Breast epithelium (tissue), 4 donors: ENCODE measurements around the gene TRERF1. TPM values are rescaled to one million over a fixed set of nuclear protein-coding genes. Genes with fewer than 3 reads are reported as not detected.
A peak's percentile ranks its signal among the peaks of the same experiment; 100 is the strongest.

Source experiments
- DNase-seq, 2 donors: peaks; one replicate each; pipeline ENCODE4 v3.0.0-alpha.2; 2019; ENCODE audit warnings: low spot score in 2 of 2
- H3K27ac ChIP-seq, 2 donors: fragments of 200-600 bp; sonication (generic) in 1 of 2; one replicate each; pipeline ENCODE4 v1.5.1; 2016 to 2019; ENCODE audit warnings: mild to moderate bottlenecking in 1 of 2
- H3K27me3 ChIP-seq, 2 donors: fragments of 200-600 bp; sonication (generic) in 1 of 2; one replicate each; pipeline versions ENCODE4 v1.5.1 to v1.6.0; 2017 to 2019; ENCODE audit warnings: control low read depth in 1 of 2, mild to moderate bottlenecking in 1 of 2
- H3K36me3 ChIP-seq: fragments of 200-600 bp; one replicate; pipeline ENCODE4 v1.5.1; 2019
- H3K4me1 ChIP-seq, 2 donors: fragments of 200-600 bp; sonication (generic); one replicate each; pipeline ENCODE4 v1.5.1; 2016 to 2019; ENCODE audit warnings: control low read depth in 1 of 2
- H3K4me3 ChIP-seq, 3 donors: fragments of 200-600 bp; sonication (generic); 1 replicate in 2 of 3; 2 replicates in 1 of 3; pipeline ENCODE4 v1.5.1; 2016 to 2019; ENCODE audit warnings: mild to moderate bottlenecking in 3 of 3, moderate library complexity in 2 of 3
- H3K9me3 ChIP-seq, 2 donors: fragments of 200-600 bp; sonication (generic) in 1 of 2; one replicate each; pipeline ENCODE4 v1.5.1; 2016 to 2019; ENCODE audit warnings: control low read depth in 1 of 2
- POLR2A ChIP-seq: fragments of 450-650 bp; IDR thresholded peaks from one replicate; pipeline ENCODE4 v1.6.1; 2016; ENCODE audit warnings: antibody characterized with exemption, mild to moderate bottlenecking, moderate library complexity
- POLR2AphosphoS5 ChIP-seq, 3 donors: sonication (generic); formaldehyde crosslinking; IDR thresholded peaks; one replicate each; pipeline ENCODE4 v1.6.1; 2017; ENCODE audit warnings: antibody characterized with exemption in 3 of 3
- intact Hi-C: fragments of 100-400 bp; cut with DNase I; formaldehyde crosslinking; loops from one replicate; pipeline ENCODE4 v1.15.1; 2023; ENCODE audit warnings: low total_unique reads
- total RNA-seq, 3 donors: library from RNA; depleted of rRNA; stranded (reverse); fragments of >200 nt; gene quantifications; one replicate each; pipeline ENCODE4 v1.1.0, GENCODE V29; 2016
- TF ChIP-seq, protein P1 (sequence below), 3 donors: fragments of 450-650 bp; IDR thresholded peaks; one replicate each; pipeline ENCODE4 v1.5.1; 2016 to 2017; ENCODE audit warnings: antibody characterized with exemption in 3 of 3, mild to moderate bottlenecking in 3 of 3, moderate library complexity in 3 of 3

Gene TRERF1
- total RNA-seq, 3 donors from 2014 or later = 3.9 to 5.4 (median 4.1) TPM

DNA sequence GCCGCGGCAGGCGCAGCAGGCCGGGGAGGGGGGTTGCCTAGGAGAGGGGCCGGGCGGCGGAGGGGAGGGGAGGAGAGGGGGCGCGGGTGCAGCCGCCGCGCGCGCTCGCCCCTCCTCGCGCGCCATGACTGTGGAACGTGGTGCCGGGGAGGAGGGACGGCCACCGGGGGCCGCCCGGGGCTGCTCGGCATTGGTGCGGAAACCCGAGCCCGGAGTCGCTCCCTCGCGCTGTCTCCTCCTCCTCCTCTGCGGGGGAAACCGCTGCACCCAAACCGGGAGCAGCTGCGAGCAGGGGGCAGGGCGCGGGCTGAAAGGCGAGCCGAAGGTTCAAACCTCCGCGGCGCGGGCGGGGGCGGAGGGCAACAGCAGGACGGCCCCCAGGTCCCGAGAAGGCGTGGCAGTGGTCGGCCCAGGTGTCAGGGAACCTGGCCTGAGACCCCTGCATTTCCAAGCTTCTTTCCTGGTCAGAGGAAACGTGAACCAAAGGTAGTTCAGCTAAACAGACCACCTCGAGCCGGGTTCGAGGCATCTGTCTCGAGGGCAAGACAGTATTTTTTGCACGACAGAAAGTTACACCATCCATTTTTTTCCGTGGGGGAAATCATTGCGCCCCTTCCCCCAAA lies 1.4 kb upstream of the TRERF1 start:
- peak; percentile 68 to 80 for DNase-seq
- Histone ChIP-seq H3K36me3 (no peaks in the 10 kb centered on the region), H3K9me3 (no peaks in the 10 kb centered on the region), H3K4me1 (no peaks in the 10 kb centered on the region), H3K27ac (peak overlapping the region; percentile 67 to 83), H3K4me3 (peak overlapping the region; percentile 76 to 85 (median 81)), H3K27me3 (no peaks in the 10 kb centered on the region)
- TF ChIP-seq POLR2A = no peak
- TF ChIP-seq, protein P1, sequence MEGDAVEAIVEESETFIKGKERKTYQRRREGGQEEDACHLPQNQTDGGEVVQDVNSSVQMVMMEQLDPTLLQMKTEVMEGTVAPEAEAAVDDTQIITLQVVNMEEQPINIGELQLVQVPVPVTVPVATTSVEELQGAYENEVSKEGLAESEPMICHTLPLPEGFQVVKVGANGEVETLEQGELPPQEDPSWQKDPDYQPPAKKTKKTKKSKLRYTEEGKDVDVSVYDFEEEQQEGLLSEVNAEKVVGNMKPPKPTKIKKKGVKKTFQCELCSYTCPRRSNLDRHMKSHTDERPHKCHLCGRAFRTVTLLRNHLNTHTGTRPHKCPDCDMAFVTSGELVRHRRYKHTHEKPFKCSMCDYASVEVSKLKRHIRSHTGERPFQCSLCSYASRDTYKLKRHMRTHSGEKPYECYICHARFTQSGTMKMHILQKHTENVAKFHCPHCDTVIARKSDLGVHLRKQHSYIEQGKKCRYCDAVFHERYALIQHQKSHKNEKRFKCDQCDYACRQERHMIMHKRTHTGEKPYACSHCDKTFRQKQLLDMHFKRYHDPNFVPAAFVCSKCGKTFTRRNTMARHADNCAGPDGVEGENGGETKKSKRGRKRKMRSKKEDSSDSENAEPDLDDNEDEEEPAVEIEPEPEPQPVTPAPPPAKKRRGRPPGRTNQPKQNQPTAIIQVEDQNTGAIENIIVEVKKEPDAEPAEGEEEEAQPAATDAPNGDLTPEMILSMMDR (IDR thresholded peaks at IDR 0.05) = no peak
- peak in 1 of 3 donors; percentile 6 for TF ChIP-seq POLR2AphosphoS5 (IDR thresholded peaks at IDR 0.05)
- intact Hi-C loops = no loop called here

DNA sequence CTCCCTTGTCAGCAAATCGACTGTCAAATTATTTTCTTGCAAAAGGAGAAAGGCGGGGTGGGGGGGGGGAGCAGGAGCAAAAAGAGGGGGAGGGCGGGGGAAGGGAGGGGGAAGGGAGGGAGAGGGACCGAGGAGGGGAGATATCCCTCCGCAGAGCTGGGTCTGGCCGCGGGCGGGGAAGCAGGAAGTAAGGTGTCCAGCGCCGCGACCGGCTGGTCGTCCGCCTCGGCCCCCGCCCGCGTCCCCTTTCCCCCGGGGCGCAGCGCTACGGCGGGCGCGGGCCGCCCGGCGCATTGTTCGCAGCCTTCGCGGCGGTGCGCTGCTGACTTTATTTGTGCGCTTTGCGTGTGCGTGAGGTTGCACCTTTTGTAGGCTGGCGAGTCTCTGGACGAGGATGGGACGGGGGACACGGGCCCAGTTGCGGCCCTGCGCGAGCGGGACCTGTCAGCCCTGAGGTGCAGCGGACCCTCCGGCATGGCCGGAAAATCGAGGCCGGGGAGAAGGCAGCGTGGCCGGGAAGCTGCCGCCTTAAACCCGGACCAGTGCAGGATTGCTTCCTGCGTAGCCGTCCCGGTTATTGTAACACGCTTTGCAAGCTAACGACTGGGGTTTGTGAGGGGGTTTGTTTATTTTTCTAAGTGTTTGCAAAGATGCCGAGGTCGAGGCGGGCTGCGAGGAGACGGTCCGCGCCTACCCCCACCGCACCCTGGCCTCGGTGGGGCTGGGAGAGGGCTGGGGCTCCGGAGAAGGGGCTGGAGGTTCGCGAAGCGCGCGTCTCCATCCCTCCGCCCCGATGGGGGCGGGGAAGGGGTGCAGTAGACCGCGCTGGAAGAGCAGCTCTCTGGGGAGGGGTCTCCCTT lies 675 bp upstream of the TRERF1 start:
- Histone ChIP-seq H3K9me3 (no peaks in the 10 kb centered on the region), H3K27ac (peak overlapping the region; percentile 67 to 83), H3K4me3 (peak overlapping the region; percentile 76 to 85 (median 81)), H3K27me3 (no peaks in the 10 kb centered on the region), H3K4me1 (no peaks in the 10 kb centered on the region), H3K36me3 (no peaks in the 10 kb centered on the region)
- DNase-seq = peak in 1 of 2 donors; percentile 73
- TF ChIP-seq POLR2A (no peak), POLR2AphosphoS5 (IDR thresholded peaks at IDR 0.05) (peak in 1 of 3 donors; percentile 56)
- intact Hi-C loops = no loop called here

DNA sequence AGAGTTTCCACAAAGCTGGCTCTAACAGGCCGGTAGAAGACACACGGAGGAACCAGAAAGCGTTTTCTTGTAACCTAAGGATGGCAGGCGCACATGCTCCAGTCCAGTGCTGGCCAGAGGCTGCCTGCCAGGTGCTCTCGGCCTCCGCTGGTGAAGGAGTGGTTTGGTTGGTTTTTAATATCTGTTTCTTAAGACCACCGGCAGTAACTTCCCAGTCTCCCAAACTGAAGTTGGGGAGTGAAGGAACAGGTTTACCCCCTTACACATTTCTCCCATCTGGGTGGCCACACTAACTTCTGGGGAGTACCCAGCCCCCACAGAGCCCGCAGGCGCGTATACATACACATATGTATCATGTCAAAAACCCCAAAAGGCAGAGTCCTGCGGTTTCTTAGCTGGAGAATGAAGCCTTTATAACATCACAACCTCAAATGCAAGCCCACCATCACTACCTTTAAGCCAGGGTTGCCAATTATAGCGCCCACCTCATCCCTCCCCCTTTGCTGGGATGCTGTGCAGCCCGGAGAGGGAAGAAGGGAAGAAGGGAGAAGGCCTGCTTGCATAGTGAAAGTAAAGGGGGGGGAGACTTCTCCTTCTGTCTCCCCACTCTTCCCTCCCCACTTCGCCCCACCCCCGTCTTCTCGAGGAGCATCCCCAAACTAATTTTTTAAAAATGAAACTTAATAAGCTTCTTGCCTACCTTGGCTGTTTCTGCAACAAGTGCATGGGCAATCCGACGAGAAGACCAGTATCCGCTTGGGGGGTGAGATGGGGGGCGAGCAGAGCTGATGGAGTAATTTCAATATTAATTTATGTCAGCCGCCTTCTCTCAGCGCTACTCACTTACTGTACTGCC lies 1.0 kb downstream of the TRERF1 start:
- no peaks in the 10 kb centered on the region for H3K27me3 ChIP-seq
- peak overlapping the region in 1 of 2 donors; percentile 70 for H3K27ac ChIP-seq
- H3K4me1 ChIP-seq = no peaks in the 10 kb centered on the region
- peak overlapping the region; percentile 76 to 85 (median 81) for H3K4me3 ChIP-seq
- TF ChIP-seq, protein P1 (IDR thresholded peaks at IDR 0.05) = no peak
- TF ChIP-seq POLR2A = no peak
- no peak for TF ChIP-seq POLR2AphosphoS5 (IDR thresholded peaks at IDR 0.05)
- intact Hi-C loops = no loop called here
- H3K9me3 ChIP-seq = no peaks in the 10 kb centered on the region
- H3K36me3 ChIP-seq = no peaks in the 10 kb centered on the region
- DNase-seq = no peak

DNA sequence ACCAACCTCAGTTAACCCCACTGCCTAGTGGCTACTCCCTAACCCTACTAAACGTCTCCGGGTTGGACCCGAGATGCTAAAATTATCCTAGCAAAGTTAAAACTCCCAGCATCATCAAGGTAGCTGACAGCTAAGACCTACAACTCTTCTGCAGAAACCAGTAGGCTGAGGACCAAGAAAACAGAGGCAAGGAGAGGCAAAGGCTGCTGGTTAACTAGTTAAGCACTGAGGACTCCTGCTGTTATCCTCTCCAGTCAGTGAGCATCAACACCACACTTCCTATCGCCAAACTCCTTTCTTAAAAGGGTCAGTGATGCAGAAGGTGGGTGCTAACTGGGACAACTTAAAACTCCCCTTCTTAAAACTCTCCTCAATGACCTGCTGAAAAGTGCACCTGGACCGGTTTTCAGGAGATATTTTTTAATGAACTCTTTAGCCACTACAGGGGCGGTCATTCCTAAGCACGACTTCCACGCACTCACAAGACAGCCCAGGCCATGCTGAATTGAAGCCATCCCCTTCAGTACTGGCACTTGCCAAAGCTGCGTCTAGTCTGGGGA lies 1.7 kb downstream of the TRERF1 start:
- no peak for TF ChIP-seq POLR2AphosphoS5 (IDR thresholded peaks at IDR 0.05)
- TF ChIP-seq POLR2A = no peak
- TF ChIP-seq, protein P1 (IDR thresholded peaks at IDR 0.05) = no peak
- H3K36me3 ChIP-seq = no peaks in the 10 kb centered on the region
- H3K4me3 ChIP-seq = peak overlapping the region; percentile 76 to 85 (median 81)
- intact Hi-C loops = loop anchor here (5.0 kb wide), 1 partner anchor 1157 kb away; no protein-coding TSS in a partner anchor
- H3K9me3 ChIP-seq = no peaks in the 10 kb centered on the region
- DNase-seq = no peak
- H3K27ac ChIP-seq = peak overlapping the region in 1 of 2 donors; percentile 70
- no peaks in the 10 kb centered on the region for H3K27me3 ChIP-seq
- no peaks in the 10 kb centered on the region for H3K4me1 ChIP-seq
